HL-60 (cell line): Measurements from ENCODE around the gene GPC1.

Experiments
- CTCF ChIP-seq: IDR thresholded peaks from one replicate; pipeline ENCODE4 v1.5.1; 2011; ENCODE audit warnings: low read length, control low read depth, inconsistent platforms; ENCODE audit not compliant: insufficient read depth
- GABPA ChIP-seq: IDR thresholded peaks from 2 replicates; pipeline ENCODE4 v1.6.1; 2012; ENCODE audit warnings: low read depth
- POLR2AphosphoS5 ChIP-seq: IDR thresholded peaks from 2 replicates; pipeline ENCODE4 v1.6.1; 2012; ENCODE audit warnings: low read depth
- REST ChIP-seq: IDR thresholded peaks from 2 replicates; pipeline ENCODE4 v1.6.1; 2012; ENCODE audit warnings: low read depth; ENCODE audit not compliant: insufficient replicate concordance
- SPI1 ChIP-seq: IDR thresholded peaks from 2 replicates; pipeline ENCODE4 v1.6.1; 2012; ENCODE audit warnings: low read depth, mild to moderate bottlenecking, borderline replicate concordance

- TF ChIP-seq CTCF (no peak), POLR2AphosphoS5 (no peak), GABPA (no peak), SPI1 (no peak), REST (no peak)
Measured at GRCh38 chr2:240454106-240454901, 18.8 kb downstream of the GPC1 start.
